Peyer's patch (tissue), 4 donors: ENCODE measurements around the gene SACM1L. TPM values are rescaled to one million over a fixed set of nuclear protein-coding genes. Genes with fewer than 3 reads are reported as not detected.
"Not testable (repeated sequence)": the region's sequence is repeated elsewhere in the genome, so short reads cannot be mapped to it uniquely, and the experiment has no call there.

Experiments
- DNase-seq, 3 donors: peaks; one replicate each; pipeline ENCODE4 v3.0.0-alpha.2; 2017 to 2019
- H3K27ac ChIP-seq, 4 donors: fragments of 200-600 bp; sonication (generic); one replicate each; pipeline ENCODE4 v1.5.1; 2016 to 2019
- H3K27me3 ChIP-seq, 2 donors: fragments of 200-600 bp; sonication (generic); one replicate each; pipeline ENCODE4 v1.5.1; 2019
- H3K36me3 ChIP-seq, 3 donors: fragments of 200-600 bp; sonication (generic); one replicate each; pipeline ENCODE4 v1.5.1; 2016 to 2019
- H3K4me1 ChIP-seq, 4 donors: fragments of 200-600 bp; sonication (generic); one replicate each; pipeline ENCODE4 v1.5.1; 2016 to 2019
- H3K4me3 ChIP-seq, 4 donors: fragments of 200-600 bp; sonication (generic); 1 replicate in 3 of 4; 2 replicates in 1 of 4; pipeline ENCODE4 v1.5.1; 2016 to 2019; ENCODE audit warnings: mild to moderate bottlenecking in 1 of 4
- H3K9me3 ChIP-seq, 4 donors: fragments of 200-600 bp; sonication (generic); one replicate each; pipeline ENCODE4 v1.5.1; 2016 to 2019; ENCODE audit warnings: mild to moderate bottlenecking in 1 of 4
- CTCF ChIP-seq, 6 experiments: fragments of 450-650 bp in 4 of 6; fragments of 200-600 bp in 2 of 6; sonication (generic) in 1 of 6; IDR thresholded peaks; one replicate each; pipeline ENCODE4 v1.5.1; 2017 to 2019; ENCODE audit warnings: antibody characterized with exemption in 6 of 6, mild to moderate bottlenecking in 3 of 6, moderate library complexity in 1 of 6
- POLR2A ChIP-seq, 2 donors: fragments of 450-650 bp; IDR thresholded peaks; one replicate each; pipeline ENCODE4 v1.5.1; 2017; ENCODE audit warnings: antibody characterized with exemption in 2 of 2, mild to moderate bottlenecking in 2 of 2, moderate library complexity in 2 of 2
- total RNA-seq, 4 donors: library from RNA; depleted of rRNA; stranded (reverse); fragments of >200 nt; gene quantifications; one replicate each; pipeline ENCODE4 v1.1.0, GENCODE V29; 2016

Gene SACM1L
- total RNA-seq, 4 donors from 2014 or later: 42.0 to 79.2 (median 59.2) TPM

GRCh38 chr3:45693941-45694521 is 4.8 kb downstream of the SACM1L start:
- TF ChIP-seq CTCF (IDR thresholded peaks at IDR 0.05) (no peak), POLR2A (IDR thresholded peaks at IDR 0.05) (no peak)
- Histone ChIP-seq H3K27me3 (no peaks in the 10 kb centered on the region), H3K4me3 (no peak overlapping the region), H3K9me3 (no peaks in the 10 kb centered on the region), H3K36me3 (peaks cover 0 to 5% (median 0%) of the 10 kb centered on the region in 3 donors), H3K4me1 (peaks cover 0 to 54% (median 21%) of the 10 kb centered on the region in 4 donors), H3K27ac (peak overlapping the region in 3 of 4 donors; percentile 48 to 61 (median 51))
- no peak for DNase-seq

- not testable (repeated sequence) for H3K27me3 ChIP-seq, DNase-seq, H3K9me3 ChIP-seq, H3K36me3 ChIP-seq, H3K4me3 ChIP-seq
- Histone ChIP-seq H3K4me1 (peaks cover 0 to 53% (median 21%) of the 10 kb centered on the region in 4 donors), H3K27ac (peak overlapping the region in 1 of 4 donors; percentile 25)
Measured at GRCh38 chr3:45695166-45695565, 6.0 kb downstream of the SACM1L start.

GRCh38 chr3:45700570-45701073 is 11.4 kb downstream of the SACM1L start:
- Histone ChIP-seq H3K9me3 (no peaks in the 10 kb centered on the region), H3K36me3 (peaks cover 0 to 11% (median 0%) of the 10 kb centered on the region in 3 donors), H3K27ac (no peak overlapping the region), H3K27me3 (no peaks in the 10 kb centered on the region), H3K4me1 (peaks cover 0 to 13% (median 1%) of the 10 kb centered on the region in 4 donors), H3K4me3 (no peak overlapping the region)
- TF ChIP-seq POLR2A (IDR thresholded peaks at IDR 0.05) (no peak), CTCF (IDR thresholded peaks at IDR 0.05) (no peak)
- no peak for DNase-seq

- H3K27me3 ChIP-seq: no peaks in the 10 kb centered on the region
- no peak overlapping the region for H3K4me3 ChIP-seq
- H3K27ac ChIP-seq: no peak overlapping the region
- H3K36me3 ChIP-seq: peaks cover 0 to 15% (median 0%) of the 10 kb centered on the region in 3 donors
- H3K4me1 ChIP-seq: peaks cover 0 to 13% (median 0%) of the 10 kb centered on the region in 4 donors
- no peak for TF ChIP-seq CTCF (IDR thresholded peaks at IDR 0.05)
- TF ChIP-seq POLR2A (IDR thresholded peaks at IDR 0.05): no peak
- H3K9me3 ChIP-seq: no peaks in the 10 kb centered on the region
- no peak for DNase-seq
Measured at GRCh38 chr3:45701172-45701867, 12.1 kb downstream of the SACM1L start.

GRCh38 chr3:45704301-45704943 is 15.2 kb downstream of the SACM1L start:
- Histone ChIP-seq H3K4me3 (no peak overlapping the region), H3K27me3 (no peaks in the 10 kb centered on the region), H3K27ac (no peak overlapping the region), H3K9me3 (no peaks in the 10 kb centered on the region), H3K36me3 (peaks cover 0 to 38% (median 0%) of the 10 kb centered on the region in 3 donors), H3K4me1 (peaks cover 0 to 7% (median 0%) of the 10 kb centered on the region in 4 donors)
- DNase-seq: no peak
- no peak for TF ChIP-seq POLR2A (IDR thresholded peaks at IDR 0.05)
- no peak for TF ChIP-seq CTCF (IDR thresholded peaks at IDR 0.05)
